Measurements from ENCODE around the gene TREML4. TPM values are rescaled to one million over a fixed set of nuclear protein-coding genes. Genes with fewer than 3 reads are reported as not detected.
A peak's percentile ranks its signal among the peaks of the same experiment; 100 is the strongest.

Gene TREML4
- total and polyA plus RNA-seq, 2 of the 8 experiments (the other 6 are each of a cell fraction or from before 2014, with no cell fraction given), result not detected

GRCh38 chr6:41182069-41183034, 45.8 kb upstream of the TREML4 start:
- peak overlapping the region; percentile 6; the same call in 1 of the 2 replicates for H4K8ac ChIP-seq (ENCODE audit: extremely low read depth, insufficient read depth, low read length)
- H3K9ac ChIP-seq (replicated peaks in 1 of 4; ENCODE audit: extremely low read depth in 1 of 4, low read depth in 3 of 4, low read length in 3 of 4), result no peak overlapping the region
- H3K18ac ChIP-seq (ENCODE audit: extremely low read depth, low read length), result no peak overlapping the region
- H3K36me3 ChIP-seq (ENCODE audit: control insufficient read depth in 2 of 4, insufficient read depth in 4 of 4, low read length in 3 of 4), result no peaks in the 10 kb centered on the region
- H2BK20ac ChIP-seq (ENCODE audit: low read length), result no peak overlapping the region
- H3K9me3 ChIP-seq (ENCODE audit: insufficient read depth in 2 of 2, low read depth in 1 of 2, low read length in 1 of 2), result no peaks in the 10 kb centered on the region
- H3K27me3 ChIP-seq (replicated peaks in 1 of 4; ENCODE audit: control insufficient read depth in 3 of 4, extremely low read depth in 1 of 4, insufficient read depth in 3 of 4, low read length in 3 of 4), result no peaks in the 10 kb centered on the region
- ChIA-PET POLR2A (ENCODE audit: partially characterized antibody) (interaction anchor here (0.9 to 1.4 kb wide), 4 partner anchors 9 to 81 kb away, joined by 3 to 5 read pairs (median 4); no protein-coding TSS in a partner anchor), CTCF (ENCODE audit: partially characterized antibody) (interaction anchor here (0.5 to 5.0 kb wide), 49 partner anchors 8 to 1991 kb away, joined by 3 to 66 read pairs (median 4); partner anchors contain the start of genes TREM1, TREML1 and TREML4)
- no peak overlapping the region for H3K4me3 ChIP-seq (ENCODE audit: extremely low read depth in 1 of 4, insufficient read depth in 2 of 4, low read depth in 3 of 4, low read length in 4 of 4)
- no peaks in the 10 kb centered on the region for H4K20me1 ChIP-seq (replicated peaks in 1 of 2; ENCODE audit: control insufficient read depth in 1 of 2, insufficient read depth in 2 of 2, low read length in 2 of 2)
- no peaks in the 10 kb centered on the region for H3K79me2 ChIP-seq (ENCODE audit: control insufficient read depth in 1 of 2, insufficient read depth in 2 of 2, low read length in 2 of 2)
- no peak overlapping the region for H3K14ac ChIP-seq (ENCODE audit: insufficient read length)
- no peak overlapping the region for H3K56ac ChIP-seq (replicated peaks; ENCODE audit: insufficient read length, low read depth, low read length)
- H4K91ac ChIP-seq (replicated peaks; ENCODE audit: insufficient read length, low read length), result no peak overlapping the region
- no peak overlapping the region for H2BK5ac ChIP-seq (ENCODE audit: low read depth, low read length)
- 94% methylated on average over 3 of the region's 4 CpGs; no CpG with 5 or more reads in 1 of the 2 experiments for WGBS, 2 experiments (ENCODE audit: extremely low coverage in 1 of 2, insufficient coverage in 1 of 2, insufficient read length in 1 of 2, insufficient replicate concordance in 2 of 2, low coverage in 1 of 2, low lambda C conversion rate in 2 of 2, missing lambda C conversion rate in 1 of 2)
- no peaks in the 10 kb centered on the region for H3K79me1 ChIP-seq (ENCODE audit: low read depth, low read length)
- H2AK5ac ChIP-seq (ENCODE audit: low read depth, low read length), result no peak overlapping the region
- no peak overlapping the region for H3K4me2 ChIP-seq (ENCODE audit: insufficient read depth in 1 of 2, low read depth in 2 of 2, low read length in 2 of 2)
- peak in 1 of 2 experiments; percentile 53 for DNase-seq (ENCODE audit: low read depth in 1 of 2, low spot score in 2 of 2)
- no peaks in the 10 kb centered on the region; the same call in 1 of the 2 replicates for H3K23me2 ChIP-seq (ENCODE audit: low read depth, low read length)
- FAIRE-seq, result peak; percentile 98
- H2BK12ac ChIP-seq (ENCODE audit: low read depth, low read length), result no peak overlapping the region; the same call in 1 of the 2 replicates
- H2AFZ ChIP-seq (ENCODE audit: low read length), result peak overlapping the region; percentile 98
- H3K4ac ChIP-seq (replicated peaks; ENCODE audit: insufficient read length, low read depth, low read length), result no peak overlapping the region
- H2BK120ac ChIP-seq (replicated peaks; ENCODE audit: low read depth, low read length), result no peak overlapping the region
- H3K23ac ChIP-seq (ENCODE audit: insufficient read length), result no peak overlapping the region
- H3K4me1 ChIP-seq (replicated peaks in 1 of 4; ENCODE audit: control insufficient read depth in 3 of 4, insufficient read depth in 4 of 4, low read length in 3 of 4), result peaks cover 0 to 4% (median 0%) of the 10 kb centered on the region in 4 experiments; a peak in 1 of 7 replicates
- no peak overlapping the region for H2BK15ac ChIP-seq (ENCODE audit: low read length)
- no peak overlapping the region for H3K27ac ChIP-seq (ENCODE audit: low read depth, low read length)
- H4K5ac ChIP-seq (ENCODE audit: insufficient read length, low read depth, low read length), result no peak overlapping the region
- TF ChIP-seq ATF2 (IDR thresholded peaks at IDR 0.05; ENCODE audit: low read length) (no peak), CTCF (IDR thresholded peaks at IDR 0.05; ENCODE audit: control extremely low read depth in 1 of 3, insufficient read depth in 1 of 3, low read depth in 1 of 3, low read length in 3 of 3) (peak; percentile 17 to 90 (median 73)), CEBPB (IDR thresholded peaks at IDR 0.05; ENCODE audit: low read depth, low read length) (no peak)
- TF ChIP-seq, protein P1, sequence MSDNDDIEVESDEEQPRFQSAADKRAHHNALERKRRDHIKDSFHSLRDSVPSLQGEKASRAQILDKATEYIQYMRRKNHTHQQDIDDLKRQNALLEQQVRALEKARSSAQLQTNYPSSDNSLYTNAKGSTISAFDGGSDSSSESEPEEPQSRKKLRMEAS (IDR thresholded peaks at IDR 0.05), result peak; percentile 54; the same call in 1 of the 2 replicates
- TF ChIP-seq, protein P2, sequence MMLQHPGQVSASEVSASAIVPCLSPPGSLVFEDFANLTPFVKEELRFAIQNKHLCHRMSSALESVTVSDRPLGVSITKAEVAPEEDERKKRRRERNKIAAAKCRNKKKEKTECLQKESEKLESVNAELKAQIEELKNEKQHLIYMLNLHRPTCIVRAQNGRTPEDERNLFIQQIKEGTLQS (IDR thresholded peaks at IDR 0.05; ENCODE audit: insufficient read depth, low read depth, low read length), result no peak
